Measurements from ENCODE around the gene NAP1L4. TPM values are rescaled to one million over a fixed set of nuclear protein-coding genes. Genes with fewer than 3 reads are reported as not detected.

NAP1L4 gene
- total RNA-seq, 1 donor from 2014 or later: 156 TPM

DNA sequence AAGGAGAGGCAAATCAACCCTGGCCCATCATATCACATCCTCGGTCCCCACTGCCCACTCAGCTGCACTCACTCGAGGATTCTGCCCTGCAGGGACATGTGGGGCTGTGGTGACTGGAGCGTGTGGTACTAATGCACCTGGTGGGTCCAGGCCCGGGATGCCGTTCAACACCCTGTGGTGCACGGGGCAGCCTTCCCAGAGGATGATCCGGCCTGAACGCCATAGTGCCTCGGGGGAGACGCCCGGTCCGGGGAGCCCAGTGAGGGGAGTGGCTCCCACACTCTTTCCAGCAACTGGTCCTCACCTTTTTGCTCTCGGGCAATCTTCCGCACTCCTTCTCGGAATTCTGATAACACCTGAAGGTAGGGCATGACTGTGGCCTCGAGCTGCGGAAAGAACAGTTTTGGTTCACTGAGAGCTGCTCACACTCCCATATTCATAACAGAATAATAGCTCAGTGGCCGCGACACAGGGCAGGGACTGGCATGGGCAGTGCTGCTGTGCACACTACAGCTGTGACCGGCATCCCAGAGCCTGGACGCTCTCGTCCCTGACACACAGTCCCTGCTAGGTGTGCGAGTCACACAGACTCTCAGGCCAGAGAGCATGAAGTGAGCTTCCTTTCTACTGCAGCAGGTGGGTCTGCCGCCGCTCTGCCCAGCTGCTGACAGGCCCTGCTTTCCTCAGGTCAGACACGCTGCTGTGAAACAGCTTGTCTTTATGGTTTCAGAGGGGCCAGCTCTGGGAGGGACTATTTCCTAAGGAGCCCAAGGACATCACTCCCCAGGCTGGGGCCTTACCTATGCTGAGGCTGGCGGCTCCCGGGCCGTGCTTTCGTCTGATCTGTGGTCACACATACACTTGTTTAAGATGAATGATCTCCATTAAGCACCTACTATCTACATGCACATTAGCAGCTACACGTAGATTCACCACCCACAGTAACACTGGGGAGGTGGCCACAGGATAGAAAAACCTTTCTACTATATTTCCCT lies 20.1 kb upstream of the NAP1L4 start:
- no peak for TF ChIP-seq CTCF (conservative IDR thresholded peaks at IDR 0.05; ENCODE audit: low read depth, low read length)
- no peak for DNase-seq (ENCODE audit: low read depth)

DNA sequence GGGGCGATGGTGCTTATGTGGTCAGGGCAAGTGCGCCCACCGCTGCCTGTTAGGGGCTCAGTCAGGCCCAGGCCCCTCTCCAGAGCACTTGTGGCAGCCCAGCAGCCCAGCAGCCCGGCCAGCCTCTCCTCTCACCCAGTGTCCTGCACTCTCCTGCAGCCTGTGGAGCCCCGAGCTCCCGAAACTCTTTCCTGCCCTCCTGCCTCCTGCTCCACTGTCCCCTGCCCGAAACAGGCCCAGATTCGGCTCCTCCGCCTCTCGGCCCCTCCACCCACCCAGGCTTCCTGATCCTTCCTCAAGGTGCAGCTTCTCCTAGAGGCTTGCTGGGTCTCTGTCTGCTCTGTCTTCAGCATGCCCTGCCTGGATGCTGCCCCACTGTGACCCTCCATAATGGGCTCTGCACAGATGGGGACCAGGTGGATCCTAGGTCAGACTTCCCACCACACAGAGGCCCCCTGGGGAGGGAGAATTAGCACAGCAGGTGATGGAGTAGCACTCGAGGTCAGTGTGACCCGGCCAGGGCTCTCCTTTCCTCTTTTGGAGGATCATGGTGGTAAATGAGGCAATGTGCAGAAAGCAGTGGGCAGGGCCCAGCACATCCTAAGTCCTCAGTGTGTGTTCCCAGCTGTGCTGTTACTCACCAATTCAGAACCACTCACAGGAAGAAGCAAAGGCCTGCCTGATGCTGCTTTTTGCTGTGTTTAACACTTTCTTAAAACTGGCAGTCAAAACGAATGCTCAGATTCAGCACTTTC lies 18.6 kb upstream of the NAP1L4 start:
- no peak overlapping the region for H3K4me3 ChIP-seq (ENCODE audit: low read depth, low read length)
- no peak for TF ChIP-seq CTCF (conservative IDR thresholded peaks at IDR 0.05; ENCODE audit: low read depth, low read length)
- no peak for DNase-seq (ENCODE audit: low read depth)

More for the DNA sequence above, 20.1 kb upstream of the NAP1L4 start:
- no peak overlapping the region for H3K4me3 ChIP-seq (ENCODE audit: low read depth, low read length)

DNA sequence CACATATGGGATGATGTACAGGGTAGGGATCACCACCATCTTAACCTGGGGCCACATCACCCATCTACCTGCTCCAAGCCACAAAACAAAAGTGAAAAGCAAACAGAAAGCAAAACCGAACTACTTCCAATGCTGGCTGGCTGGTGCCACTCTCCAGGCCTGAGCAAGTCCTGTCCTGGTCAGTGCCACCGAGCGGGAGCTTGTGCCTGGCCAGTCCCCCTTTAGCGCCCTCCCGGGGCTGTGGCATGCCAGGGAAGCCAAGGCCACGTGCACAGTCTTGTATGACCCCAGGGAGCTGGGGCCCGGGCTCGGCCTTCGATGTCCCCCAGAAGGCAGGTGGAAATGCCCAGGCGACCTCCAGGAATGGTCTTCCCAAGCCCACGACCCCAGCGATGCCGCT lies 17.9 kb upstream of the NAP1L4 start:
- TF ChIP-seq CTCF (conservative IDR thresholded peaks at IDR 0.05; ENCODE audit: low read depth, low read length): no peak
- no peak overlapping the region for H3K4me3 ChIP-seq (ENCODE audit: low read depth, low read length)
- DNase-seq (ENCODE audit: low read depth): no peak

DNA sequence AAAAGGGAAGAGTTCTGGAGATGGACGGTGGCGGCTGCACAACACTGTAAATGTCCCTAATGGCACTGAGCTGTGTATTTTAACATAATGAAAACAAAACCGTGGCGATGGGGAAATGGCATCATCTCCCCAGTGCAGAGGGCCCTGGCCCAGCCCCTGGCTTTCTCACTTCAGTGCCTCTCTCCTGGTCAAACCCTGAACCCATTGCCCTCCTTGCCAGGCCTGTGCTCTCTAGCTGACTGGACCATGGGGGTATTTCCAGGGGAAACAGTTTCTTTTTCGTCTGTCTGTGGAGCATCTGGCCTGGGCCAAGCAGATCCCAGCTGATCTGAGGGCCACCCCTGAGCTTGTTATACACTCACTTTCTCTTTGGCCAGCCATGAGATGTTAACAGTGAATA lies 17.4 kb upstream of the NAP1L4 start:
- no peak for TF ChIP-seq CTCF (conservative IDR thresholded peaks at IDR 0.05; ENCODE audit: low read depth, low read length)
- no peak for DNase-seq (ENCODE audit: low read depth)
- no peak overlapping the region for H3K4me3 ChIP-seq (ENCODE audit: low read depth, low read length)

GRCh38 chr11:3008746-3009336 lies 16.7 kb upstream of the NAP1L4 start:
- no peak for TF ChIP-seq CTCF (conservative IDR thresholded peaks at IDR 0.05; ENCODE audit: low read depth, low read length)
- no peak for DNase-seq (ENCODE audit: low read depth)

DNA sequence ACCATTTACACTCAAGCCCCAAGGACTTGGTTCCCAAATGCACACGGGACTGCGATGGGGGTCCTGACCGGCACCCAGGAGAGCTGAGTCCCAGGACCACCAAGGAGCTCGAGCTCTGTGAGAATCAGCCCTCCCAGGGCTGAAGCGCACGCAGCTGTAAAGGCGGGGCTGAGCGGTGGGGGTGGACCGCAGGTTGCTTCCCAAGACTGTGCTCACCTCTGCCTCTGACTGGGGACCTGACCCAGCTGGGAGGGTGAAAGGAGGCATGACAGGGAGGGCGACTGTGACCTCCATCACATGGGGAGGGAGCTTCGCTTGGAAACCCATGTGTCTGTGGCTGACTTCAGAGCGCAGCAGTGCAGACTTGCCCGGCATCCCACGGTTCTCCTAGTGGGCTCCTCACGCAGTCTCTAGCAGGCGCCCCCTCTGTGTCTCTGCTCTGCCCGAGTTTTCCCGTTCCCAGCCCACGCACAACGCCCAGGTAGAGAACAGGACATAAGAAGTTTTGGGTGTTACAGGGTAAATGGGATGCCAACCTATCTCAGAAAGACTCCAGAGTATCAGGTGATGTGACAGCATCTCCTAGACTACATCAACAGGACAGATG lies 15.4 kb upstream of the NAP1L4 start:
- no peak overlapping the region for H3K4me3 ChIP-seq (ENCODE audit: low read depth, low read length)
- no peak for TF ChIP-seq CTCF (conservative IDR thresholded peaks at IDR 0.05; ENCODE audit: low read depth, low read length)

More at GRCh38 chr11:3008746-3009336, 16.7 kb upstream of the NAP1L4 start:
- H3K4me3 ChIP-seq (ENCODE audit: low read depth, low read length): no peak overlapping the region

More for the DNA sequence above, 15.4 kb upstream of the NAP1L4 start:
- no peak for DNase-seq (ENCODE audit: low read depth)

Measured in epithelial cell of proximal tubule (primary cell).